ENCODE data around the gene FHL2.

- TF ChIP-seq CTCF (IDR thresholded peaks at IDR 0.05; ENCODE audit: low read depth, low read length, poor library complexity, severe bottlenecking) (no peak), EZH2phosphoT487 (IDR thresholded peaks at IDR 0.05; ENCODE audit: borderline replicate concordance, low read length) (no peak)
These were observed 63.4 kb downstream of the FHL2 start for GRCh38 chr2:105335469-105335868.

Measured in DOHH2 (cell line).